WTC11 (cell line): ENCODE data around the gene SMIM31.

Source experiments
- NFE2L1 ChIP-seq: sonication (generic); formaldehyde crosslinking; IDR thresholded peaks from 2 replicates; pipeline ENCODE4 v1.8.1; 2023; ENCODE audit warnings: missing genetic modification reagents
- NR1H2 ChIP-seq: sonication (generic); formaldehyde crosslinking; IDR thresholded peaks from 2 replicates; pipeline ENCODE4 v1.9.0; 2021; ENCODE audit warnings: mild to moderate bottlenecking, moderate library complexity, missing genetic modification reagents
- TEAD4 ChIP-seq: sonication (generic); formaldehyde crosslinking; IDR thresholded peaks from 2 replicates; pipeline ENCODE4 v1.8.0; 2022; ENCODE audit warnings: mild to moderate bottlenecking, missing genetic modification reagents
- USF2 ChIP-seq: sonication (generic); formaldehyde crosslinking; IDR thresholded peaks from 2 replicates; pipeline ENCODE4 v1.8.1; 2023; ENCODE audit warnings: mild to moderate bottlenecking, missing genetic modification reagents, moderate library complexity
- TF ChIP-seq, protein P1 (sequence below): fragments of 200-600 bp; IDR thresholded peaks from 2 replicates; pipeline ENCODE4 v1.8.0; 2022; ENCODE audit warnings: antibody characterized with exemption

DNA sequence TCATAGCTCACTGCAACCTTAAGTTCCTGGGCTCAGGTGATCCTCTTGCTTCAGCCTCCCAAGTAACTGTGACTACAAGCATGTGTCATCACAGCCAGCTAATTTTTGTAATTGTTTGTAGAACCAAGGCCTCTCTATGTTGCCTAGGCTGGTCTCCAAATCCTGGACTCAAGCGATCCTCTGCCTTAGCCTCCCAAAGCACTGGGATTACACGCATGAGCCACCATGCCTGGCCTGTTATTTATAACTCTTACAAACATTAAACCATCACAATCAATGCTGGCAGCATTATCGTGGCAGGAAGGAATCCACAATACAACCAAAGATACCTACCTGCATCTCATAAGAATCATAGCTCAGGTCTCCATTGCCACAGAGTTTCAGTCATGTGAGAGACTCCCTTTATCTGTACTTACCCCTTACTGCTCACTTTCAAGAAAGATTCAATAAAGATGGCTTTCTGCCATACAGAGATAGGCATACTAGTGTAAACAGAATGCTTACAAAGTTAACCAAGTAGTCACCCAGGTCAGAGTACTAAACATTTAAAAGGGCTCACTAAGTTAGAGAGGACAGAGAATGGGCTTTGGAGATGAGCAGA is 48.5 kb downstream of the SMIM31 start:
- no peak for TF ChIP-seq TEAD4
- TF ChIP-seq, protein P1, sequence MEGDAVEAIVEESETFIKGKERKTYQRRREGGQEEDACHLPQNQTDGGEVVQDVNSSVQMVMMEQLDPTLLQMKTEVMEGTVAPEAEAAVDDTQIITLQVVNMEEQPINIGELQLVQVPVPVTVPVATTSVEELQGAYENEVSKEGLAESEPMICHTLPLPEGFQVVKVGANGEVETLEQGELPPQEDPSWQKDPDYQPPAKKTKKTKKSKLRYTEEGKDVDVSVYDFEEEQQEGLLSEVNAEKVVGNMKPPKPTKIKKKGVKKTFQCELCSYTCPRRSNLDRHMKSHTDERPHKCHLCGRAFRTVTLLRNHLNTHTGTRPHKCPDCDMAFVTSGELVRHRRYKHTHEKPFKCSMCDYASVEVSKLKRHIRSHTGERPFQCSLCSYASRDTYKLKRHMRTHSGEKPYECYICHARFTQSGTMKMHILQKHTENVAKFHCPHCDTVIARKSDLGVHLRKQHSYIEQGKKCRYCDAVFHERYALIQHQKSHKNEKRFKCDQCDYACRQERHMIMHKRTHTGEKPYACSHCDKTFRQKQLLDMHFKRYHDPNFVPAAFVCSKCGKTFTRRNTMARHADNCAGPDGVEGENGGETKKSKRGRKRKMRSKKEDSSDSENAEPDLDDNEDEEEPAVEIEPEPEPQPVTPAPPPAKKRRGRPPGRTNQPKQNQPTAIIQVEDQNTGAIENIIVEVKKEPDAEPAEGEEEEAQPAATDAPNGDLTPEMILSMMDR, result no peak
- TF ChIP-seq NFE2L1, result no peak
- no peak for TF ChIP-seq USF2
- TF ChIP-seq NR1H2, result no peak
